ENCODE measurements around the gene FBN1.

Gene FBN1

DNA sequence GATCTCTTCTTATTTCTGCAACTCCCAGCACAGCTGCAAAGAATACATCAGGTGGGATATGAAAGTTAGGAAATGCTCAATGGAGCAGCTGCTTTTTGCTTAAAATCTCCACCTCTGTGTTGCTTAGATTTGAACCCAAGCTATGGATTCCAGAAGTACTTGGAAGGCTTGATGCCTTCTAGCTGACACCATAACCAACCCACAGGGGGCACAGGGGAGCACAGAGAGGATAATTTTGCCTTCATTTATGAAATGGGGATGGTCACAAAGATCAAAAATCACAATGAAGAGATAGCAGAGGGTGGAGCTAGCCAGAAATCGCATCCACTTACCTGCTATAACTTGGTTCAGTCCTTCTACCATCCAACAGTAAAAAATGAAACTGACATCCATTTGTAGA, 238.6 kb downstream of the FBN1 start:
- in situ Hi-C loops (cut with HindIII; ENCODE audit: low pct_unique_long_range_greater_than_20kb, low sequenced_read_pairs): no loop called here
- DNase-seq (ENCODE audit: low read depth in 1 of 2, low spot score in 1 of 2): no peak
- no peak for TF ChIP-seq JUND (IDR thresholded peaks at IDR 0.05; ENCODE audit: low read depth)

DNA sequence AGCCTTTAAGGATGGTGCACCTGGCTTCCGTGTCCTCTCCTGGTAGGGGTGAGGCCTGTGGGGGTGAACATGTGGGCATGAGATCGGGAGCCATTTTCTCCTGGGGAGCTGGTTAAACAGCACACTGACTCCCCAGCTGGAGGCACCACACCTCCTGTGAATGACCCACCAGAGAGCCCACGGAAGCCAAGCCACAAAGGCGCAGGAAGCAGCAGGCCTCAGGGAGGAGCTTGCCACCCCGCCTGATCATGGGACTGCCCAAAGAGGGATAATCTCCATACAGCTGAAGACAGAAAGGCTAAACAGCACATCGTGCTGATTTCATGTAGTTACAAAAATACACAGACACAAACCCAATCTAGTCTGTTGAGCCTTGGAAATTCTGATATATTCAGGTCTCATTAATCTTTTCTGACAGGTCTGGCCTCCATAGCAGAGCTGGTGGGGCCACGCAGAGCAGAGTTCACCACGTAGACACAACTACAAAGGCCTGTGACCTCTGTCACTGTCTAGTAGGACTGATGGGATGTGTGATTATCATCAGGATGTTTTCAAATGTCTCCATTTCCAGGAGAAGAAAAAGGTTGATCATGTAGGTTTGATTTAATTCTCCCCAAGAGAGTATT, 239.1 kb downstream of the FBN1 start:
- in situ Hi-C loops (cut with HindIII; ENCODE audit: low pct_unique_long_range_greater_than_20kb, low sequenced_read_pairs): no loop called here
- TF ChIP-seq JUND (IDR thresholded peaks at IDR 0.05; ENCODE audit: low read depth): no peak
- no peak for DNase-seq (ENCODE audit: low read depth in 1 of 2, low spot score in 1 of 2)

DNA sequence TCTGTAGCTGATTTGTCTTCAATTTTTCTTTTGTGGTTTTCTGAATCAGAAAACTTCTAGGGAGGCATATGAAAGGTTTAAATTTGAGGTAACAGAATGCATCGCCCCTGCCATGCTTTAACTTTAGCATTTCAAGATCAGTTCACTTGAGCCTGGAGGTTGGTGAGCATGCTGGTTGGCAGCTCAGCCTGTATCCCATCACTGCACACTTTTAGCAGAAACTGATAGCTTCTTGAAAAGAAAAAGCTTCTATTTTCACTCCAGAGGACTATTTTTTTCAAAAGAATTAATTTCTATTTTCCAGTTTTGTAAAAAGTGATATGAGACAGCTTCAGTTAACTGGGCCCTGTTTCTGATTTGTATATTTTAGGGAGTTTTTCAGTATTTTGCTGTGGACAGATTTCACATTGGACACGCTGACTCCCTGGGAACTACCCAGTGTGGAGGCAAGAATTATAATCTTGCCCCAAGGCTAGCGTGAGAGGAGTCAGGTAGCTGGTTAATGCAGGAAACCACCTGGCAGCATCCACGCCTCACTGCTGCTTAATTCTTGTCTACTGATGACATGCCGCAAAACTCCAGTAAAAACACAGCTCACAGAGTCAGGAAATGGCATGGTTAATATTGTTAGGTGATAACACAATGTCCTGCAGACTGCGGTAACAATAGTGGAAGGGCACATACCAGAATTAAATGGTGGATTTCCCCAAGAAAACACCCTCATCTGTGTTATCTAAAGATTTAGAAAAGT, 242.9 kb downstream of the FBN1 start:
- no peak for TF ChIP-seq JUND (IDR thresholded peaks at IDR 0.05; ENCODE audit: low read depth)
- in situ Hi-C loops (cut with HindIII; ENCODE audit: low pct_unique_long_range_greater_than_20kb, low sequenced_read_pairs): no loop called here
- no peak for DNase-seq (ENCODE audit: low read depth in 1 of 2, low spot score in 1 of 2)

DNA sequence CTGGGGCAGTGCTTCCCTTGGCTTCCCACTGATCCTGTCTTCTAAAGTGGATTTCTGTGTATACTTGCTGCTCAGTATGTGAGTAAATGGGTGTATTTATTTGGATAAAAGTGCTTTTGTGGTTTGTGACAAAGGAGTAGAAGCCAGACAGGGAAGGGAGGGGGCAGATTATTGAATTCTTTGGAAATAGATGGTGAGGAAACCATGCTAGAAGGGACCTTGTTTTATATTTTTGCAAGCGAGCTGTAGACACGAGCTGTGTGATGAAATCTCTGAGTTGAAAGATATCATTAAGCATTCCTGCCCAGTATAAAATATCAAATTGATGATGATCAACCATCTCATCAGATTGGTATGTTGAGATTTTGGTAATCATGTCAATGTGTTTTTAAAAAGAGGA, 245.4 kb downstream of the FBN1 start:
- DNase-seq (ENCODE audit: low read depth in 1 of 2, low spot score in 1 of 2): no peak
- no peak for TF ChIP-seq JUND (IDR thresholded peaks at IDR 0.05; ENCODE audit: low read depth)
- in situ Hi-C loops (cut with HindIII; ENCODE audit: low pct_unique_long_range_greater_than_20kb, low sequenced_read_pairs): no loop called here

DNA sequence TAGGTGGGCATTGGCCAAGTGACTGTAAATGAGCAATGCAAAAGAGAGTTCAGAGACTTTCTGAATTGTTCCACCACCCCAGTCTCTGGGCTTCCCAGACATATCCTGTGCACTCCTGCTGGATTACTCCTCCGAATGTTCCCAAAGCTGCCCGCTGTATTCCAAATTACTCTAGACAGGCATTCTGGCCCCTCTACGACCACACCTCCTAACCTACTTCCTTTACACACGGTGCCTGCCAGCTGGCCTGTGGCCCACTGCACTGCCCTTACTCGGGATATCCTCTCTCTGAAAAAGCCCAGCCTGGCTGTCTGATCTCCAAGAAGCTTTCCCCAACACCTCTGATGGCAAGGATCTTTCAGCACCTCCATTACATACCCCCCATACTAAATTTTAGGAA, 247.7 kb downstream of the FBN1 start:
- no peak for DNase-seq (ENCODE audit: low read depth in 1 of 2, low spot score in 1 of 2)
- in situ Hi-C loops (cut with HindIII; ENCODE audit: low pct_unique_long_range_greater_than_20kb, low sequenced_read_pairs): no loop called here
- no peak for TF ChIP-seq JUND (IDR thresholded peaks at IDR 0.05; ENCODE audit: low read depth)

DNA sequence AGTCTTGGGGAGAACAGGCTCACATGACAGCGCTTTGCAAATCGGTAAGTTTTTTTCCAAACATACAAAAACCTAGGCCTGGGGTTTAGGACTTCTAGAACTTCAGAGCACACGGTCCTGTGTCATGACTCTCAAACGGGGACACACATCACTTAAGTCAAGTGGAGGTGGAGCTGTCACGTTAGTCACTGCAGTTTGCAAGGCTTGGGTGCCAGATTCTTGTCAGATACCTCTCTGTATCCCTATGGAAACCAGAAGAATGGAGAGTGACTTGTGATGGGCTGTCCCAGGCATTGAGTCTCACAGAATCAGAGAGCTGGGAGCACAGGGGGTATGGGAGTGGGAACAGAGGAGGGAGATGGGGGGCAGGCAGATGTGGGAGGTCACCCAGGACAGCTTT, 249.5 kb downstream of the FBN1 start:
- DNase-seq (ENCODE audit: low read depth in 1 of 2, low spot score in 1 of 2): no peak
- TF ChIP-seq JUND (IDR thresholded peaks at IDR 0.05; ENCODE audit: low read depth): no peak
- in situ Hi-C loops (cut with HindIII; ENCODE audit: low pct_unique_long_range_greater_than_20kb, low sequenced_read_pairs): no loop called here

DNA sequence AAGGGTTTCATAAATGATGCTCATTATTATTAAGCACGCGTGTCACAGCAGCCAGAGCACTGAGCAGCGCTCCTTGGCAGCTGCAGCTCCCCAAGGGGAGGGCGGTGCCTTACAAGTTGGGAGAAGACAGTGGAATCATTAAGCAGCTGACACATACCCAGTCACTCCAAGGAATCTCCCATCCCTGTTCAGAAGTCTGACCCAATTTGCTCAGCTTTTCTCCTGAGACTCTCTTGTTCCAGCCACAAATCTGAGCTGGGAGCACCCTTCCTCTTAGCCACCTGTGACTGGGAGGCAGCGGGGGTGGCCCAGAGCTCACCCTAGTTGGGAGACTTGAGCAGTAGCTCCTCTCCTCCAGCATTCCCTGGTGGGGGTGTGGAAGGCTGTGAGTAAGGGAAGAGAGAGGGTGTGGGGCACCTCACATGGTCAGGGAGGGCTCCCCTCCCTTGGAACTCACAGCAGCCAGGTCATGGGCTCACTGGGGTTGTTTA, 249.9 kb downstream of the FBN1 start:
- in situ Hi-C loops (cut with HindIII; ENCODE audit: low pct_unique_long_range_greater_than_20kb, low sequenced_read_pairs): no loop called here
- no peak for DNase-seq (ENCODE audit: low read depth in 1 of 2, low spot score in 1 of 2)
- TF ChIP-seq JUND (IDR thresholded peaks at IDR 0.05; ENCODE audit: low read depth): no peak

DNA sequence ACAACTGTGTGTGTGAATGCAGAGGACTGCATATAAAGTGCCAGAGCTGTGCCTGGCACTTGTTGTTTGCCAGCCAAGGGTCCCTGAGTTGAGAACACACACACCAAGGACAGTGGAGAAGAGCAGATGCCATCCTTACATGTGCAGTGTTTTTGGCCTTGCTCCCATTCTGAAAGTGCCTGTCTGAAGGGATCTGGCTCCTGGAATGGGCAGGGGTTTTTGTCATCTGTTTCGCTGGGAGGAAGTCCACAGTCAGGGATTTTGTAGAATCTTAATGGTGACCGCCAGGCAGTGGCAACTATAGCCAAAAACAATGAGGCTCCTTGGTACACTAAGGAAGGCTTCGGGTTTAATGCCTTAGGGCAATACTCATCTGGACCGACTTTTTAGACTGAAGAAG, 250.5 kb downstream of the FBN1 start:
- DNase-seq (ENCODE audit: low read depth in 1 of 2, low spot score in 1 of 2): no peak
- in situ Hi-C loops (cut with HindIII; ENCODE audit: low pct_unique_long_range_greater_than_20kb, low sequenced_read_pairs): no loop called here
- no peak for TF ChIP-seq JUND (IDR thresholded peaks at IDR 0.05; ENCODE audit: low read depth)

DNA sequence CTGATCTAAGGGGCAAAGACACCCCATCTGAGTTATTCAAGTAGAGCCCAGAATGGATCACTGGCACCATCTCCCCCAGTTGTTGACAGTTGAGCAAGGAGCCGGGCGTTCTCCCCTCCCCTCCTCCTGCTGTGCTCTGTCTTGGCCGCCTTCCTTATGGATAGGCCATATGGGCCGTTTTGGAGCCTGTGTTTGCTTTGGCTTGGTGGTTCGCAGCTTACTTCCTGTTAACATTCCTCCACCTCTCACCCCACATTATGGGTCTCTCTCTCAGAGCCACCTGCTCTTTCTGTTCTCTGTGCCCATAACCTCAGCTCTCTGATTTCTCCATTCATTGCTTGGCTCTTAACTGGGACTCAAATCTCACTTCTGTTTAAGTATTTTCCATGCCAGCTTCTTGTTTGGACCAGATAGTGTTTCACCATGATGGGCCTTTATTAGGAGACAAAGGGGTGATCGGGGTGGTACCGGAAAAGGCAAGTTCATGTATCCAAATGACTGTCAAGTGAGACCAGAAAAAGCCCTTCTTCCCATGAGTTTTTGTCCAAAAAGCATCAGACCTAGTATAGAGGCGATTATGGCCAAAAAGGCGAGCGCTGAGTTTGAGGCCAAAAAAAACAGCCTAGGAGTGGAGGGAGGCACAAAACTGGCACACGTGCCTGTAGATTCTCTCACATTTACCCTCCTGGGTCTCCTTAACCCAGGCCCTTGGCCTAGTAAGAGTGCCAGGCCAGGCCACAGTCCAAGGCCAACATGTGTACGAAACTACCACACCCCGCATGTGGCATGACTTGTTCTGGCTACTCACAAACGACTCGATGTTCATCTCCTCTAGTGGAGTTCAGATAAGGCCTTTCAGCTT, 251.6 kb downstream of the FBN1 start:
- DNase-seq (ENCODE audit: low read depth in 1 of 2, low spot score in 1 of 2): peak in 1 of 2 experiments; percentile 69
- in situ Hi-C loops (cut with HindIII; ENCODE audit: low pct_unique_long_range_greater_than_20kb, low sequenced_read_pairs): no loop called here

DNA sequence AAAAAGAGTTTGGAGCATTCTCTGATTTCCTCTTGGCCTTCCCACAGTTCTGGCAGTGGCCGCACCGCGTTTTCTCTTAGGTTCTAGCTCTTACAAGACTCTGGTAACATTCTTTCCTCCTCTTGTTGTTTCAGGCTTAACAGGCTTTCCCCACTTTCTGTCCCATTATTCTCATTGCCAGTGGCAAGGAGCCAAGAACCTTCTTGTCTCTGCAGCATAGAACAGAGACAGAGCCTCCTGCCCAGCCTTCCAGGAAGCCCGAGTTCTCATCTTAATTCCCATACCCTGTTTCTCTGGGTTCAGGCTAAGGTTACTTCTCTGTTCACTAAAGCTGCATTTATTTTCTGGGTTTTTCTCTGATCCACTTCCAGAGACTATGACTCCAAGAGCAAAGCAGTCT, 253.2 kb downstream of the FBN1 start:
- in situ Hi-C loops (cut with HindIII; ENCODE audit: low pct_unique_long_range_greater_than_20kb, low sequenced_read_pairs): no loop called here
- DNase-seq (ENCODE audit: low read depth in 1 of 2, low spot score in 1 of 2): no peak
- no peak for TF ChIP-seq JUND (IDR thresholded peaks at IDR 0.05; ENCODE audit: low read depth)

More for the DNA sequence above, 251.6 kb downstream of the FBN1 start:
- no peak for TF ChIP-seq JUND (IDR thresholded peaks at IDR 0.05; ENCODE audit: low read depth)

DNA sequence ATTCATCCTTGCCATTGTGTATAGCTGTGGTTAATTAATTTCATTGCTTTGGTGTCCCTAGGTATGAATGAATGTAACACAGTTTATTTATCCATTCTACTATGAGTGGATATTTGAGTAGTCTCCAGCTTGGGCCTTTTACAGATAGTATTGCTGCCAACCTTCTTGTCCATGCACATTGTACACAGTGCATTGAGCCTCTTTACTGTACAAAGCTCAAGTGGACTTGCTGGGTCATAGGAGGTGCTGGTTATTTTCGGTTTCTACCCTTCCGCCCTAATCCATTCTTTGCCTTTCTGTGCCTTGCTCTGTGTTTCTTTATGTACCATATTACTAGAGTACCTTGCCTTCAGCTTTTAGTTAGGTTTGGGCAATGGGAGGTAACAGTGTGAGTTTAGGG, 253.6 kb downstream of the FBN1 start:
- no peak for TF ChIP-seq JUND (IDR thresholded peaks at IDR 0.05; ENCODE audit: low read depth)
- in situ Hi-C loops (cut with HindIII; ENCODE audit: low pct_unique_long_range_greater_than_20kb, low sequenced_read_pairs): no loop called here
- DNase-seq (ENCODE audit: low read depth in 1 of 2, low spot score in 1 of 2): no peak

DNA sequence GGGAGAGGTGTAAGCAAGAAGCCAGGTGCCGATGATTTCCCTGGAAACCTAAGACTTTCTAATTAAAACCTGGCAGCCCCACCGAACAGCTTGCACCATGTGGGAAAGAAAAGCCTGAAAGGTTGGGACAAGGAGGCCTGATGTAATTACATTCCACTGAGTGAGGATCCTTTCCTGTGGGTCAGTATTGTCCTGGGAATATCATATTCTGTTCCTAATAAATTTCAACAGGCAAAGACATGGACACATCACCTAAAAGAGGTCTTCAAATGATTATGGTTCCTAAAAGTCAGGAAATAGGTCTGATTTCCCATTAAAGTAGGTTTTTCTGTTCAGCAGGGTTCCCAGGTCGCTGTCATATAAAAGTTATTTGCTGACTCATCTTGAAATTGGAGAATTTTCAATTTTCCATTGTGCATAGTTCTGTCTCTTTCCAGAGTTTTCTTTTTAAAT, 255.8 kb downstream of the FBN1 start:
- in situ Hi-C loops (cut with HindIII; ENCODE audit: low pct_unique_long_range_greater_than_20kb, low sequenced_read_pairs): no loop called here
- no peak for DNase-seq (ENCODE audit: low read depth in 1 of 2, low spot score in 1 of 2)
- no peak for TF ChIP-seq JUND (IDR thresholded peaks at IDR 0.05; ENCODE audit: low read depth)

DNA sequence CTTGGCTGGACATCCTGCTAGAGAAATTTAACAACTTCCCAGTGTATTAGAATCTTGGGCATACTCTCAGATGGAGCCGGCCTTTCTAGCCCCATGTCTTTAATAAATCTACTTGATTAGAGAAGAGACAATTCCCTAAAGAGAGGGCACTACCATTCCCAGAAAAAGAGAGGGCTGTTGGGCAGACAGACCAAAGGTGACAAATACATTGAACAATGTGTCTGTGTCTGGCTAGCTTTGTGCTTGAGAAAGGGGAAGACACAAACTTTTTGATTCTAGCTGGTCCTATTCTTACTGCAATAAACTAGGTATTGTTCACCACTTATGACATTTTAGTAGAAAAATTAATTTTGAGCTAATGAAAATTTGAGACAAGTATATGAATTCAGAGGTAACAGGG, 256.6 kb downstream of the FBN1 start:
- no peak for DNase-seq (ENCODE audit: low read depth in 1 of 2, low spot score in 1 of 2)
- in situ Hi-C loops (cut with HindIII; ENCODE audit: low pct_unique_long_range_greater_than_20kb, low sequenced_read_pairs): no loop called here
- TF ChIP-seq JUND (IDR thresholded peaks at IDR 0.05; ENCODE audit: low read depth): no peak
